HCT116 (cell line): ENCODE data around the gene TPP1. TPM values are rescaled to one million over a fixed set of nuclear protein-coding genes. Genes with fewer than 3 reads are reported as not detected.

Source experiments
- ATAC-seq: fragments of 200-7000 bp; cut with Tn5 transposase; 2 replicates; pipeline ENCODE4 v1.9.1; 2020; ENCODE audit warnings: mild to moderate bottlenecking, moderate library complexity
- BruUV-seq: library from RNA; stranded (reverse); fragments of 400-500 nt; replicated peaks from 2 replicates; lab custom pipeline; 2021; lab: Mats Ljungman, UMichigan
- CTCF ChIA-PET: fragments of 300-600 bp; sonication (Branson Sonifier 250); formaldehyde crosslinking; loops from one replicate; lab custom pipeline; 2021; ENCODE audit warnings: antibody characterized with exemption; lab: Charles Lee
- POLR2A ChIA-PET: fragments of 300-600, 350-600 bp; sonication (Branson Sonifier 250); formaldehyde crosslinking; loops from one replicate; lab custom pipeline; 2021; ENCODE audit warnings: antibody characterized with exemption; lab: Charles Lee
- RAD21 ChIA-PET, 2 experiments: fragments of 300-600 bp; sonication (Branson Sonifier 250); formaldehyde crosslinking; loops; one replicate each; lab custom pipeline; 2023; ENCODE audit warnings: low total read pairs in 2 of 2; ENCODE audit not compliant: uncharacterized antibody in 2 of 2, unreplicated experiment in 2 of 2, low non-redundant PET in 1 of 2; lab: Charles Lee
- DNase-seq: peaks from one replicate; pipeline ENCODE4 v3.0.0-alpha.2; 2010; ENCODE audit warnings: low read depth, low spot score
- H2AFZ ChIP-seq: fragments of 200-600 bp; shearing (Covaris generic), sonication (generic); 2 replicates; pipeline ENCODE4 v1.6.1; 2017; ENCODE audit warnings: low read depth, mixed run types, mixed read lengths, antibody characterized with exemption, low read length; ENCODE audit not compliant: poor library complexity, severe bottlenecking
- H3K27ac ChIP-seq: 2 replicates; pipeline ENCODE4 v1.5.1; 2012; ENCODE audit warnings: low read depth, low read length
- H3K27me3 ChIP-seq: fragments of 200-600 bp; sonication (generic); 2 replicates; pipeline ENCODE4 v1.6.1; 2016; ENCODE audit warnings: mixed run types, low read length, mixed read lengths; ENCODE audit not compliant: insufficient read depth
- H3K36me3 ChIP-seq, 2 experiments: fragments of 200-500 bp in 1 of 2; fragments of 200-600 bp in 1 of 2; sonication (Bioruptor generic) in 1 of 2; sonication (generic) in 1 of 2; 2 replicates each; pipeline versions ENCODE4 v1.5.1 to v1.6.1; 2014 to 2016; ENCODE audit warnings: low read length in 2 of 2, inconsistent platforms in 1 of 2, mixed read lengths in 1 of 2, mixed run types in 1 of 2; ENCODE audit not compliant: insufficient read depth in 2 of 2, control insufficient read depth in 1 of 2
- H3K4me1 ChIP-seq, 2 experiments: fragments of 200-600 bp in 1 of 2; sonication (generic) in 1 of 2; 2 replicates each; pipeline versions ENCODE4 v1.5.1 to v1.6.1; 2012 to 2017; ENCODE audit warnings: low read length in 2 of 2, inconsistent platforms in 1 of 2, mild to moderate bottlenecking in 1 of 2, mixed read lengths in 1 of 2, mixed run types in 1 of 2, moderate library complexity in 1 of 2; ENCODE audit not compliant: insufficient read depth in 2 of 2, control insufficient read depth in 1 of 2
- H3K4me2 ChIP-seq: fragments of 200-600 bp; sonication (generic); 2 replicates; pipeline ENCODE4 v1.6.1; 2017; ENCODE audit warnings: mixed run types, low read length, mixed read lengths
- H3K4me3 ChIP-seq, 2 experiments: fragments of 200-600 bp in 1 of 2; sonication (generic) in 1 of 2; replicated peaks in 1 of 2; 2 replicates each; pipeline ENCODE4 v1.5.1; 2011 to 2016; ENCODE audit warnings: low read length in 2 of 2, control low read depth in 1 of 2, low read depth in 1 of 2, mild to moderate bottlenecking in 1 of 2, mixed read lengths in 1 of 2, mixed run types in 1 of 2
- H3K79me2 ChIP-seq: fragments of 200-600 bp; sonication (generic); 2 replicates; pipeline ENCODE4 v1.6.1; 2017; ENCODE audit warnings: mild to moderate bottlenecking, mixed run types, low read length, moderate library complexity, mixed read lengths; ENCODE audit not compliant: insufficient read depth
- H3K9ac ChIP-seq: fragments of 200-600 bp; sonication (generic); 2 replicates; pipeline ENCODE4 v1.6.1; 2016; ENCODE audit warnings: low read length, mixed read lengths
- H3K9me2 ChIP-seq: fragments of 200-600 bp; sonication (generic), shearing (Covaris generic); 2 replicates; pipeline ENCODE4 v1.6.1; 2017; ENCODE audit warnings: mixed run types, mild to moderate bottlenecking, moderate library complexity; ENCODE audit not compliant: insufficient read depth
- H3K9me3 ChIP-seq, 2 experiments: fragments of 200-500 bp in 1 of 2; fragments of 200-600 bp in 1 of 2; sonication (Bioruptor generic) in 1 of 2; sonication (generic) in 1 of 2; 2 replicates each; pipeline ENCODE4 v1.6.1; 2014 to 2017; ENCODE audit warnings: low read length in 2 of 2, mixed read lengths in 2 of 2, inconsistent platforms in 1 of 2, low read depth in 1 of 2, mild to moderate bottlenecking in 1 of 2, mixed run types in 1 of 2, moderate library complexity in 1 of 2; ENCODE audit not compliant: control insufficient read depth in 1 of 2, insufficient read depth in 1 of 2
- H4K20me1 ChIP-seq: fragments of 200-600 bp; sonication (generic), shearing (Covaris generic); 2 replicates; pipeline ENCODE4 v1.6.1; 2017; ENCODE audit warnings: mixed run types, mild to moderate bottlenecking, moderate library complexity; ENCODE audit not compliant: insufficient read depth
- CBX3 ChIP-seq: IDR thresholded peaks from 2 replicates; pipeline ENCODE4 v1.6.1; 2012; ENCODE audit warnings: low read depth
- EGR1 ChIP-seq: IDR thresholded peaks from 2 replicates; pipeline ENCODE4 v1.6.1; 2012; ENCODE audit warnings: low read depth
- ELF1 ChIP-seq: IDR thresholded peaks from 2 replicates; pipeline ENCODE4 v1.6.1; 2012; ENCODE audit warnings: low read depth, borderline replicate concordance
- EZH2 ChIP-seq: fragments of 200-600 bp; sonication (generic); IDR thresholded peaks from 2 replicates; pipeline ENCODE4 v1.6.1; 2017; ENCODE audit warnings: antibody characterized with exemption, mixed run types
- EZH2phosphoT487 ChIP-seq: fragments of 200-600 bp; IDR thresholded peaks from 2 replicates; pipeline ENCODE4 v1.6.1; 2018; ENCODE audit warnings: antibody characterized with exemption, borderline replicate concordance
- FOSL1 ChIP-seq: IDR thresholded peaks from 2 replicates; pipeline ENCODE4 v1.6.1; 2012; ENCODE audit warnings: low read depth
- POLR2AphosphoS5 ChIP-seq: IDR thresholded peaks from 2 replicates; pipeline ENCODE4 v1.6.1; 2011; ENCODE audit warnings: mild to moderate bottlenecking, low read depth, low read length, moderate library complexity
- SP1 ChIP-seq: IDR thresholded peaks from 2 replicates; pipeline ENCODE4 v1.6.1; 2012; ENCODE audit warnings: low read depth
- TCF7L2 ChIP-seq: IDR thresholded peaks from 2 replicates; pipeline ENCODE4 v1.7.0; 2011; ENCODE audit warnings: borderline replicate concordance, inconsistent platforms; ENCODE audit not compliant: insufficient read depth, insufficient read length; ENCODE audit errors: extremely low read depth
- YY1 ChIP-seq: IDR thresholded peaks from 2 replicates; pipeline ENCODE4 v1.6.1; 2011; ENCODE audit warnings: low read length, low read depth, moderate library complexity, mild to moderate bottlenecking; ENCODE audit not compliant: insufficient replicate concordance; ENCODE audit errors: extremely low read depth
- intact Hi-C: fragments of 100-400 bp; cut with micrococcal nuclease; formaldehyde crosslinking; loops from 2 replicates; pipeline ENCODE4 v1.10.0; 2022
- total RNA-seq: library from RNA; stranded (reverse); gene quantifications from one replicate; pipeline ENCODE4 v1.2.1, GENCODE V29; 2021; ENCODE audit not compliant: unreplicated experiment
- TF ChIP-seq, protein P1 (sequence below): IDR thresholded peaks from 2 replicates; pipeline ENCODE4 v1.6.1; 2011; ENCODE audit warnings: mild to moderate bottlenecking, low read length, moderate library complexity; ENCODE audit not compliant: insufficient replicate concordance; ENCODE audit errors: extremely low read depth
- TF ChIP-seq, protein P2 (sequence below): IDR thresholded peaks from 2 replicates; pipeline ENCODE4 v1.6.1; 2012
- TF ChIP-seq, protein P3 (sequence below): IDR thresholded peaks from 2 replicates; pipeline ENCODE4 v1.6.1; 2012; ENCODE audit warnings: low read depth
- TF ChIP-seq, protein P4 (sequence below): IDR thresholded peaks from 2 replicates; pipeline ENCODE4 v1.6.1; 2012

The TPP1 gene
- total RNA-seq, 1 experiment from 2014 or later: 44.7 TPM

DNA sequence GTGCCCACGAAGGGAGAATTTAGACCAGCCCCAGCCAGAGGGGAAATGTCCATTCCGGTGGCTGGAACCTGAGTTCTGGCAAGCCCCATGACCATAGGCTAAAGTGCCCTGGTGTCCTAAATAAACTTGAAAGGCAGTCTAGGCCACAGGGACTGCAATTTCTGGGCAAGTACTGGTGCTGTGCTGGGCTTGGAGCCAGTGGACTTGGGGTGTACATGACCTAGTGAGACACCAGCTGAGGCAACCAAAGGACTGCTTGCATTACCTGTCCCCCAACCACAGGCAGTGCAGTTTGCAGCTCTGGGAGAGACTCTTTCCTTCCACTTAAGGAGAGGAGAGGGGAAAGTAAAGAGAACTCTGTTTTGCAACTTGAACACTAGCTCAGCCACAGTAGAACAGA is 39.5 kb downstream of the TPP1 start:
- no peak overlapping the region for H3K4me2 ChIP-seq
- no TSS peak for BruUV-seq
- RAD21 ChIA-PET: no interaction called here
- H2AFZ ChIP-seq: no peak overlapping the region
- peaks cover 4 to 13% of the 10 kb centered on the region in 2 experiments; a peak in 1 of 4 replicates for H3K9me3 ChIP-seq
- DNase-seq: no peak
- no peaks in the 10 kb centered on the region for H3K27me3 ChIP-seq
- H3K27ac ChIP-seq: no peak overlapping the region
- H3K79me2 ChIP-seq: peaks cover 9% of the 10 kb centered on the region; the same call in 1 of the 2 replicates
- CTCF ChIA-PET: no interaction called here
- no peak overlapping the region for H3K4me3 ChIP-seq
- ATAC-seq: no peak
- intact Hi-C loops: no loop called here
- no peaks in the 10 kb centered on the region for H4K20me1 ChIP-seq
- H3K9me2 ChIP-seq: no peaks in the 10 kb centered on the region
- TF ChIP-seq, protein P1, sequence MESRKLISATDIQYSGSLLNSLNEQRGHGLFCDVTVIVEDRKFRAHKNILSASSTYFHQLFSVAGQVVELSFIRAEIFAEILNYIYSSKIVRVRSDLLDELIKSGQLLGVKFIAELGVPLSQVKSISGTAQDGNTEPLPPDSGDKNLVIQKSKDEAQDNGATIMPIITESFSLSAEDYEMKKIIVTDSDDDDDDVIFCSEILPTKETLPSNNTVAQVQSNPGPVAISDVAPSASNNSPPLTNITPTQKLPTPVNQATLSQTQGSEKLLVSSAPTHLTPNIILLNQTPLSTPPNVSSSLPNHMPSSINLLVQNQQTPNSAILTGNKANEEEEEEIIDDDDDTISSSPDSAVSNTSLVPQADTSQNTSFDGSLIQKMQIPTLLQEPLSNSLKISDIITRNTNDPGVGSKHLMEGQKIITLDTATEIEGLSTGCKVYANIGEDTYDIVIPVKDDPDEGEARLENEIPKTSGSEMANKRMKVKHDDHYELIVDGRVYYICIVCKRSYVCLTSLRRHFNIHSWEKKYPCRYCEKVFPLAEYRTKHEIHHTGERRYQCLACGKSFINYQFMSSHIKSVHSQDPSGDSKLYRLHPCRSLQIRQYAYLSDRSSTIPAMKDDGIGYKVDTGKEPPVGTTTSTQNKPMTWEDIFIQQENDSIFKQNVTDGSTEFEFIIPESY: no peak
- TF ChIP-seq EZH2phosphoT487: no peak
- TF ChIP-seq EZH2: no peak
- TF ChIP-seq YY1: no peak
- TF ChIP-seq ELF1: no peak
- no peaks in the 10 kb centered on the region for H3K4me1 ChIP-seq
- no peak overlapping the region for H3K9ac ChIP-seq
- POLR2A ChIA-PET: no interaction called here
- H3K36me3 ChIP-seq: no peaks in the 10 kb centered on the region

DNA sequence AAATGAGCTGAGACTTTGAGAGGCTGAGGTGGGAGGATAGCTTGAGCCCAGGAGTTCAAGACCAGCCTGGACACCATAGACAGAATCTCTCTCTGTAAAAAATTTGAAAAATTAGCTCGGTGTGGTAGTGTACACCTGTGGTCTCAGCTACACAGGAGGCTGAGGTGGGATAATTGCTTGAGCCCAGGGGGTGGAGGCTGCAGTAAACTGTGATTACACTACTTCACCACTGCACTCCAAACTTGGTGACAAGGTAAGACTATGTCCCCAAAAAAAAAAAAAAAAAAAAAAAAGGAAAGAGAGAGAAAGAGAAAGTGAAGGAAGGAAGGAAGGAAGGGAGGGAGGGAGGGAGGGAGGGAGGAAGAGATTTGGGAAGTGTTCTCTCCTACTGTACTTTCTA is 41.1 kb downstream of the TPP1 start:
- intact Hi-C loops: no loop called here
- RAD21 ChIA-PET: no interaction called here
- POLR2A ChIA-PET: interaction anchor here (0.6 kb wide), 1 partner anchor 317 kb away, joined by 3 read pairs; no protein-coding TSS in a partner anchor
- Histone ChIP-seq H3K9me3 (no peaks in the 10 kb centered on the region), H3K9me2 (no peaks in the 10 kb centered on the region), H3K4me2 (no peak overlapping the region), H3K27ac (no peak overlapping the region), H3K36me3 (no peaks in the 10 kb centered on the region), H3K4me1 (no peaks in the 10 kb centered on the region), H2AFZ (no peak overlapping the region), H4K20me1 (no peaks in the 10 kb centered on the region), H3K4me3 (no peak overlapping the region), H3K9ac (no peak overlapping the region), H3K79me2 (peaks cover 5% of the 10 kb centered on the region; the same call in 1 of the 2 replicates), H3K27me3 (no peaks in the 10 kb centered on the region)
- DNase-seq (no peak), ATAC-seq (peak; percentile 66; the same call in 1 of the 2 replicates)
- no TSS peak for BruUV-seq
- CTCF ChIA-PET: no interaction called here
- TF ChIP-seq EGR1 (no peak), FOSL1 (no peak), YY1 (no peak), EZH2phosphoT487 (no peak), TCF7L2 (no peak), POLR2AphosphoS5 (no peak), CBX3 (no peak), EZH2 (no peak), SP1 (no peak)
- TF ChIP-seq, protein P2, sequence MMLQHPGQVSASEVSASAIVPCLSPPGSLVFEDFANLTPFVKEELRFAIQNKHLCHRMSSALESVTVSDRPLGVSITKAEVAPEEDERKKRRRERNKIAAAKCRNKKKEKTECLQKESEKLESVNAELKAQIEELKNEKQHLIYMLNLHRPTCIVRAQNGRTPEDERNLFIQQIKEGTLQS: no peak
- TF ChIP-seq, protein P3, sequence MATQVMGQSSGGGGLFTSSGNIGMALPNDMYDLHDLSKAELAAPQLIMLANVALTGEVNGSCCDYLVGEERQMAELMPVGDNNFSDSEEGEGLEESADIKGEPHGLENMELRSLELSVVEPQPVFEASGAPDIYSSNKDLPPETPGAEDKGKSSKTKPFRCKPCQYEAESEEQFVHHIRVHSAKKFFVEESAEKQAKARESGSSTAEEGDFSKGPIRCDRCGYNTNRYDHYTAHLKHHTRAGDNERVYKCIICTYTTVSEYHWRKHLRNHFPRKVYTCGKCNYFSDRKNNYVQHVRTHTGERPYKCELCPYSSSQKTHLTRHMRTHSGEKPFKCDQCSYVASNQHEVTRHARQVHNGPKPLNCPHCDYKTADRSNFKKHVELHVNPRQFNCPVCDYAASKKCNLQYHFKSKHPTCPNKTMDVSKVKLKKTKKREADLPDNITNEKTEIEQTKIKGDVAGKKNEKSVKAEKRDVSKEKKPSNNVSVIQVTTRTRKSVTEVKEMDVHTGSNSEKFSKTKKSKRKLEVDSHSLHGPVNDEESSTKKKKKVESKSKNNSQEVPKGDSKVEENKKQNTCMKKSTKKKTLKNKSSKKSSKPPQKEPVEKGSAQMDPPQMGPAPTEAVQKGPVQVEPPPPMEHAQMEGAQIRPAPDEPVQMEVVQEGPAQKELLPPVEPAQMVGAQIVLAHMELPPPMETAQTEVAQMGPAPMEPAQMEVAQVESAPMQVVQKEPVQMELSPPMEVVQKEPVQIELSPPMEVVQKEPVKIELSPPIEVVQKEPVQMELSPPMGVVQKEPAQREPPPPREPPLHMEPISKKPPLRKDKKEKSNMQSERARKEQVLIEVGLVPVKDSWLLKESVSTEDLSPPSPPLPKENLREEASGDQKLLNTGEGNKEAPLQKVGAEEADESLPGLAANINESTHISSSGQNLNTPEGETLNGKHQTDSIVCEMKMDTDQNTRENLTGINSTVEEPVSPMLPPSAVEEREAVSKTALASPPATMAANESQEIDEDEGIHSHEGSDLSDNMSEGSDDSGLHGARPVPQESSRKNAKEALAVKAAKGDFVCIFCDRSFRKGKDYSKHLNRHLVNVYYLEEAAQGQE: no peak
- TF ChIP-seq, protein P4, sequence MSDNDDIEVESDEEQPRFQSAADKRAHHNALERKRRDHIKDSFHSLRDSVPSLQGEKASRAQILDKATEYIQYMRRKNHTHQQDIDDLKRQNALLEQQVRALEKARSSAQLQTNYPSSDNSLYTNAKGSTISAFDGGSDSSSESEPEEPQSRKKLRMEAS: no peak
